GM12892 (cell line): ENCODE results near the gene LRGUK.

ENCODE experiments used
- POLR2A ChIP-seq: IDR thresholded peaks from 2 replicates; pipeline ENCODE4 v1.6.1; 2011; ENCODE audit warnings: low read depth, low read length, control low read depth
- TAF1 ChIP-seq: IDR thresholded peaks from 2 replicates; pipeline ENCODE4 v1.6.1; 2011; ENCODE audit warnings: low read depth, mild to moderate bottlenecking, control low read depth, low read length, borderline replicate concordance

DNA sequence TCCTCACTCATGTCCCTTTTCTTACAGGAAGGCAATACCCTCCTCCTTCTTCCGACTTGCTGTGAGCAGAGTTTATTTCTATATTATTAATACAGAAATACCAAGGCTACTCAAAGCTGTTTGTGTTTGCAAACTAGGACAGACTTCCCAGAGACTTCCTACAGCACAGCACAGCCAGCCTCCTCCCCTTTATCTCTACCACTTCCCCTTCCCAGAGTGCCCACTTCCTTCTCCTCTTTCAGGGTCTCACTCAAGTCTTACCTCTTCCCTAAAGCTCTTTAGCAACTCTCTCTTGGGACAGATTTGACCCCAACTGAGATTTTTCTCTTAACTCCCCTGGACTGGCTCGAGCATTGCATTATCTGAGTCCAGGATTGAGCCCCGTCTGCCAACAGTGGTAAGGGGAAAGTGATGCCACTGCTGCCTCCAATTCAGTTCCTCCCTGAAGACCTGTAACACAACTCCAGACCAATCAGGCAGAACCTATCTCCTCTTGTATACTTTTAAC, 5.5 kb upstream of the LRGUK start:
- TF ChIP-seq POLR2A (no peak), TAF1 (no peak)
